Measurements from ENCODE around the gene TMEM95. TPM values are rescaled to one million over a fixed set of nuclear protein-coding genes. Genes with fewer than 3 reads are reported as not detected.

Gene TMEM95
- total RNA-seq, 1 experiment from 2014 or later, result not detected

- H3K9me2 ChIP-seq (ENCODE audit: insufficient read depth), result no peaks in the 10 kb centered on the region
- no peak overlapping the region; the same call in 1 of the 2 replicates for H3K27ac ChIP-seq (ENCODE audit: low read depth, low read length)
- ATAC-seq (no peak), DNase-seq (ENCODE audit: low read depth, low spot score) (no peak)
- CTCF ChIA-PET, result no interaction called here
- H3K4me1 ChIP-seq (ENCODE audit: control insufficient read depth in 1 of 2, insufficient read depth in 2 of 2, low read length in 2 of 2), result peaks cover 6 to 22% of the 10 kb centered on the region in 2 experiments
- TF ChIP-seq ZNF274 (IDR thresholded peaks at IDR 0.05; ENCODE audit: low read depth, low read length) (no peak), RAD21 (IDR thresholded peaks at IDR 0.05; ENCODE audit: low read depth) (no peak)
- TF ChIP-seq, protein P1, sequence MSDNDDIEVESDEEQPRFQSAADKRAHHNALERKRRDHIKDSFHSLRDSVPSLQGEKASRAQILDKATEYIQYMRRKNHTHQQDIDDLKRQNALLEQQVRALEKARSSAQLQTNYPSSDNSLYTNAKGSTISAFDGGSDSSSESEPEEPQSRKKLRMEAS (IDR thresholded peaks at IDR 0.05), result no peak
- H4K20me1 ChIP-seq (ENCODE audit: insufficient read depth), result 0 out of 2 replicates have a peak, but pooled peaks cover 4% of the 10 kb centered on the region
- no peak overlapping the region for H3K9ac ChIP-seq (ENCODE audit: low read length)
- BruUV-seq (replicated peaks), result no TSS peak
- no peak overlapping the region for H3K4me2 ChIP-seq (ENCODE audit: low read length)
- RAD21 ChIA-PET (ENCODE audit: low non-redundant PET in 1 of 2, low total read pairs in 2 of 2, uncharacterized antibody in 2 of 2, unreplicated experiment in 2 of 2), result no interaction called here
- no peaks in the 10 kb centered on the region for H3K36me3 ChIP-seq (ENCODE audit: control insufficient read depth in 1 of 2, insufficient read depth in 2 of 2, low read length in 2 of 2)
- intact Hi-C loops (cut with micrococcal nuclease), result loop anchor here (1.0 kb wide), 1 partner anchor 67 kb away; no protein-coding TSS in a partner anchor
- POLR2A ChIA-PET, result interaction anchor here (1.3 kb wide), 1 partner anchor 17 kb away, joined by 4 read pairs; no protein-coding TSS in a partner anchor
- no peak overlapping the region for H2AFZ ChIP-seq (ENCODE audit: low read depth, low read length, poor library complexity, severe bottlenecking)
- no peaks in the 10 kb centered on the region for H3K9me3 ChIP-seq (ENCODE audit: control insufficient read depth in 1 of 2, insufficient read depth in 1 of 2, low read depth in 1 of 2, low read length in 2 of 2)
- peaks cover 26% of the 10 kb centered on the region for H3K79me2 ChIP-seq (ENCODE audit: insufficient read depth, low read length)
- H3K4me3 ChIP-seq (replicated peaks in 1 of 2; ENCODE audit: low read depth in 1 of 2, low read length in 2 of 2), result no peak overlapping the region
- no peaks in the 10 kb centered on the region for H3K27me3 ChIP-seq (ENCODE audit: insufficient read depth, low read length)
Measured at GRCh38 chr17:7346761-7347614, 8.0 kb upstream of the TMEM95 start.

GRCh38 chr17:7347630-7348477 is 7.1 kb upstream of the TMEM95 start:
- Histone ChIP-seq H3K4me1 (ENCODE audit: control insufficient read depth in 1 of 2, insufficient read depth in 2 of 2, low read length in 2 of 2) (peaks cover 11 to 30% of the 10 kb centered on the region in 2 experiments), H2AFZ (ENCODE audit: low read depth, low read length, poor library complexity, severe bottlenecking) (no peak overlapping the region), H4K20me1 (ENCODE audit: insufficient read depth) (0 out of 2 replicates have a peak, but pooled peaks cover 4% of the 10 kb centered on the region), H3K36me3 (ENCODE audit: control insufficient read depth in 1 of 2, insufficient read depth in 2 of 2, low read length in 2 of 2) (no peaks in the 10 kb centered on the region), H3K4me2 (ENCODE audit: low read length) (no peak overlapping the region), H3K27ac (ENCODE audit: low read depth, low read length) (no peak overlapping the region; the same call in 1 of the 2 replicates), H3K27me3 (ENCODE audit: insufficient read depth, low read length) (no peaks in the 10 kb centered on the region), H3K79me2 (ENCODE audit: insufficient read depth, low read length) (peaks cover 30% of the 10 kb centered on the region), H3K4me3 (replicated peaks in 1 of 2; ENCODE audit: low read depth in 1 of 2, low read length in 2 of 2) (no peak overlapping the region), H3K9ac (ENCODE audit: low read length) (no peak overlapping the region), H3K9me2 (ENCODE audit: insufficient read depth) (no peaks in the 10 kb centered on the region), H3K9me3 (ENCODE audit: control insufficient read depth in 1 of 2, insufficient read depth in 1 of 2, low read depth in 1 of 2, low read length in 2 of 2) (no peaks in the 10 kb centered on the region)
- DNase-seq (ENCODE audit: low read depth, low spot score) (no peak), ATAC-seq (no peak)
- ChIA-PET POLR2A (interaction anchor here (1.3 kb wide), 1 partner anchor 17 kb away, joined by 4 read pairs; no protein-coding TSS in a partner anchor), CTCF (interaction anchor here (0.9 to 1.3 kb wide), 3 partner anchors 67 to 302 kb away, joined by 3 to 4 read pairs (median 3); partner anchors contain the start of gene SLC2A4), RAD21 (ENCODE audit: low non-redundant PET in 1 of 2, low total read pairs in 2 of 2, uncharacterized antibody in 2 of 2, unreplicated experiment in 2 of 2) (no interaction called here)
- intact Hi-C loops (cut with micrococcal nuclease), result no loop called here
- BruUV-seq (replicated peaks), result no TSS peak
- no peak for TF ChIP-seq CBX3 (IDR thresholded peaks at IDR 0.05; ENCODE audit: low read depth)
- TF ChIP-seq POLR2AphosphoS5 (IDR thresholded peaks at IDR 0.05; ENCODE audit: low read depth, low read length), result no peak
- no peak for TF ChIP-seq TCF7L2 (IDR thresholded peaks at IDR 0.05; ENCODE audit: borderline replicate concordance, extremely low read depth, insufficient read depth, insufficient read length)
- TF ChIP-seq CEBPB (IDR thresholded peaks at IDR 0.05; ENCODE audit: low read depth), result no peak
- no peak for TF ChIP-seq ZFX (IDR thresholded peaks at IDR 0.05)
- TF ChIP-seq YY1 (IDR thresholded peaks at IDR 0.05; ENCODE audit: extremely low read depth, insufficient replicate concordance, low read depth, low read length), result no peak
- no peak for TF ChIP-seq SRF (IDR thresholded peaks at IDR 0.05; ENCODE audit: low read depth)
- no peak for TF ChIP-seq FOSL1 (IDR thresholded peaks at IDR 0.05; ENCODE audit: low read depth)
- no peak for TF ChIP-seq POLR2A (IDR thresholded peaks at IDR 0.05; ENCODE audit: borderline replicate concordance, extremely low read depth, insufficient read depth, insufficient read length)
- TF ChIP-seq, protein P1 (IDR thresholded peaks at IDR 0.05), result no peak
- no peak for TF ChIP-seq EZH2phosphoT487 (IDR thresholded peaks at IDR 0.05; ENCODE audit: borderline replicate concordance)
- TF ChIP-seq EGR1 (IDR thresholded peaks at IDR 0.05; ENCODE audit: low read depth), result no peak
- TF ChIP-seq, protein P2, sequence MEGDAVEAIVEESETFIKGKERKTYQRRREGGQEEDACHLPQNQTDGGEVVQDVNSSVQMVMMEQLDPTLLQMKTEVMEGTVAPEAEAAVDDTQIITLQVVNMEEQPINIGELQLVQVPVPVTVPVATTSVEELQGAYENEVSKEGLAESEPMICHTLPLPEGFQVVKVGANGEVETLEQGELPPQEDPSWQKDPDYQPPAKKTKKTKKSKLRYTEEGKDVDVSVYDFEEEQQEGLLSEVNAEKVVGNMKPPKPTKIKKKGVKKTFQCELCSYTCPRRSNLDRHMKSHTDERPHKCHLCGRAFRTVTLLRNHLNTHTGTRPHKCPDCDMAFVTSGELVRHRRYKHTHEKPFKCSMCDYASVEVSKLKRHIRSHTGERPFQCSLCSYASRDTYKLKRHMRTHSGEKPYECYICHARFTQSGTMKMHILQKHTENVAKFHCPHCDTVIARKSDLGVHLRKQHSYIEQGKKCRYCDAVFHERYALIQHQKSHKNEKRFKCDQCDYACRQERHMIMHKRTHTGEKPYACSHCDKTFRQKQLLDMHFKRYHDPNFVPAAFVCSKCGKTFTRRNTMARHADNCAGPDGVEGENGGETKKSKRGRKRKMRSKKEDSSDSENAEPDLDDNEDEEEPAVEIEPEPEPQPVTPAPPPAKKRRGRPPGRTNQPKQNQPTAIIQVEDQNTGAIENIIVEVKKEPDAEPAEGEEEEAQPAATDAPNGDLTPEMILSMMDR (IDR thresholded peaks at IDR 0.05 in 2 of 3, conservative IDR thresholded peaks at IDR 0.05 in 1 of 3; ENCODE audit: borderline replicate concordance in 1 of 3, insufficient read depth in 1 of 3, low read depth in 2 of 3, low read length in 2 of 3), result no peak
- TF ChIP-seq ELF1 (IDR thresholded peaks at IDR 0.05; ENCODE audit: borderline replicate concordance, low read depth), result no peak
